Measurements from ENCODE around the gene SOX15.

DNA sequence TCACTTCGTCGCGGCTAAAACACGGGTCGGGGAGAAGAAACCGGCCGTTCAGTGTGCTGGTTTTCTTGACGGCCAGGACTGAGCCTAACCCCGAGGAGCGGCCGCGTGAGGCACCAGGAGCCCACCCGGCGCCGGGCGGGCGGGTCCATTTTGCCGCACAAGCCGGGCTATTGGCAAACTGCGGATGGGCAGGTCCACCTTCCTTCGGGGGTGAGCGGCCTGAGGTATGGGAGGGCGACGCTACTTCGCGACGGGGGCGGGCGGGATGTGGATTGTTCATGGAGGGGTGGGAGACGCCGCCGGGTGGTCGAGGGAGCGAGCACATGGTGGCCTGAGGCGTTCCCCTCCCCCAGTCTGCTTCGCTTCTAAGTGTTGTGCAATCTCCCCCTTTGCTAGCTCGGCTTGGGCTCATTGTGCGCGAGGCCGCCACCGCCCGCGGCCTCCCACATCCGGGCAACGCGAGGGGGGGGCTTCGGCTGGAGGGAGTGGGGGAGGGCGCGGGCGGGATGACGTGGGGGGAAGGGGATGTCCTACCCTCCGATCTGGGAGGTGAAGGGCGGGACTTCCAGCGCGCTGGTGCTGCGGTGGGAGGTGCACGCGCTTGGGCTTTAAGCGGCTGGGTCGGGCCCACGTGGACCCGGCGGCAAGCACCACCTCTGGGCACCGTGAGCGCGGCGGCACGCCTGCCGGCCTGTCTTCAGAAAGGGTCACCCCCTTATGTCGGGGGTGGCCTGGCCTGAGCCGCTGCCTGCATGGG lies 16.4 kb downstream of the SOX15 start:
- TF ChIP-seq, protein P1, sequence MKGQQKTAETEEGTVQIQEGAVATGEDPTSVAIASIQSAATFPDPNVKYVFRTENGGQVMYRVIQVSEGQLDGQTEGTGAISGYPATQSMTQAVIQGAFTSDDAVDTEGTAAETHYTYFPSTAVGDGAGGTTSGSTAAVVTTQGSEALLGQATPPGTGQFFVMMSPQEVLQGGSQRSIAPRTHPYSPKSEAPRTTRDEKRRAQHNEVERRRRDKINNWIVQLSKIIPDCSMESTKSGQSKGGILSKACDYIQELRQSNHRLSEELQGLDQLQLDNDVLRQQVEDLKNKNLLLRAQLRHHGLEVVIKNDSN (IDR thresholded peaks at IDR 0.05; ENCODE audit: borderline replicate concordance, extremely low read length, insufficient read depth, low read depth, low read length) = peak; percentile 38
- TF ChIP-seq, protein P2, sequence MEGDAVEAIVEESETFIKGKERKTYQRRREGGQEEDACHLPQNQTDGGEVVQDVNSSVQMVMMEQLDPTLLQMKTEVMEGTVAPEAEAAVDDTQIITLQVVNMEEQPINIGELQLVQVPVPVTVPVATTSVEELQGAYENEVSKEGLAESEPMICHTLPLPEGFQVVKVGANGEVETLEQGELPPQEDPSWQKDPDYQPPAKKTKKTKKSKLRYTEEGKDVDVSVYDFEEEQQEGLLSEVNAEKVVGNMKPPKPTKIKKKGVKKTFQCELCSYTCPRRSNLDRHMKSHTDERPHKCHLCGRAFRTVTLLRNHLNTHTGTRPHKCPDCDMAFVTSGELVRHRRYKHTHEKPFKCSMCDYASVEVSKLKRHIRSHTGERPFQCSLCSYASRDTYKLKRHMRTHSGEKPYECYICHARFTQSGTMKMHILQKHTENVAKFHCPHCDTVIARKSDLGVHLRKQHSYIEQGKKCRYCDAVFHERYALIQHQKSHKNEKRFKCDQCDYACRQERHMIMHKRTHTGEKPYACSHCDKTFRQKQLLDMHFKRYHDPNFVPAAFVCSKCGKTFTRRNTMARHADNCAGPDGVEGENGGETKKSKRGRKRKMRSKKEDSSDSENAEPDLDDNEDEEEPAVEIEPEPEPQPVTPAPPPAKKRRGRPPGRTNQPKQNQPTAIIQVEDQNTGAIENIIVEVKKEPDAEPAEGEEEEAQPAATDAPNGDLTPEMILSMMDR (IDR thresholded peaks at IDR 0.05 in 2 of 3, conservative IDR thresholded peaks at IDR 0.05 in 1 of 3; ENCODE audit: control insufficient read depth in 2 of 3, extremely low read depth in 1 of 3, insufficient read depth in 1 of 3, low read depth in 3 of 3, low read length in 3 of 3) = no peak
- TF ChIP-seq, protein P3, sequence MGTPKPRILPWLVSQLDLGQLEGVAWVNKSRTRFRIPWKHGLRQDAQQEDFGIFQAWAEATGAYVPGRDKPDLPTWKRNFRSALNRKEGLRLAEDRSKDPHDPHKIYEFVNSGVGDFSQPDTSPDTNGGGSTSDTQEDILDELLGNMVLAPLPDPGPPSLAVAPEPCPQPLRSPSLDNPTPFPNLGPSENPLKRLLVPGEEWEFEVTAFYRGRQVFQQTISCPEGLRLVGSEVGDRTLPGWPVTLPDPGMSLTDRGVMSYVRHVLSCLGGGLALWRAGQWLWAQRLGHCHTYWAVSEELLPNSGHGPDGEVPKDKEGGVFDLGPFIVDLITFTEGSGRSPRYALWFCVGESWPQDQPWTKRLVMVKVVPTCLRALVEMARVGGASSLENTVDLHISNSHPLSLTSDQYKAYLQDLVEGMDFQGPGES (IDR thresholded peaks at IDR 0.05) = no peak
- TF ChIP-seq EED (IDR thresholded peaks at IDR 0.05; ENCODE audit: low read depth) = no peak
- TF ChIP-seq, protein P4, sequence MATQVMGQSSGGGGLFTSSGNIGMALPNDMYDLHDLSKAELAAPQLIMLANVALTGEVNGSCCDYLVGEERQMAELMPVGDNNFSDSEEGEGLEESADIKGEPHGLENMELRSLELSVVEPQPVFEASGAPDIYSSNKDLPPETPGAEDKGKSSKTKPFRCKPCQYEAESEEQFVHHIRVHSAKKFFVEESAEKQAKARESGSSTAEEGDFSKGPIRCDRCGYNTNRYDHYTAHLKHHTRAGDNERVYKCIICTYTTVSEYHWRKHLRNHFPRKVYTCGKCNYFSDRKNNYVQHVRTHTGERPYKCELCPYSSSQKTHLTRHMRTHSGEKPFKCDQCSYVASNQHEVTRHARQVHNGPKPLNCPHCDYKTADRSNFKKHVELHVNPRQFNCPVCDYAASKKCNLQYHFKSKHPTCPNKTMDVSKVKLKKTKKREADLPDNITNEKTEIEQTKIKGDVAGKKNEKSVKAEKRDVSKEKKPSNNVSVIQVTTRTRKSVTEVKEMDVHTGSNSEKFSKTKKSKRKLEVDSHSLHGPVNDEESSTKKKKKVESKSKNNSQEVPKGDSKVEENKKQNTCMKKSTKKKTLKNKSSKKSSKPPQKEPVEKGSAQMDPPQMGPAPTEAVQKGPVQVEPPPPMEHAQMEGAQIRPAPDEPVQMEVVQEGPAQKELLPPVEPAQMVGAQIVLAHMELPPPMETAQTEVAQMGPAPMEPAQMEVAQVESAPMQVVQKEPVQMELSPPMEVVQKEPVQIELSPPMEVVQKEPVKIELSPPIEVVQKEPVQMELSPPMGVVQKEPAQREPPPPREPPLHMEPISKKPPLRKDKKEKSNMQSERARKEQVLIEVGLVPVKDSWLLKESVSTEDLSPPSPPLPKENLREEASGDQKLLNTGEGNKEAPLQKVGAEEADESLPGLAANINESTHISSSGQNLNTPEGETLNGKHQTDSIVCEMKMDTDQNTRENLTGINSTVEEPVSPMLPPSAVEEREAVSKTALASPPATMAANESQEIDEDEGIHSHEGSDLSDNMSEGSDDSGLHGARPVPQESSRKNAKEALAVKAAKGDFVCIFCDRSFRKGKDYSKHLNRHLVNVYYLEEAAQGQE (IDR thresholded peaks at IDR 0.05; ENCODE audit: low read depth, low read length) = no peak
- peak; percentile 59 for TF ChIP-seq YY1 (IDR thresholded peaks at IDR 0.05; ENCODE audit: low read depth, low read length)
- TF ChIP-seq FOS (IDR thresholded peaks at IDR 0.05; ENCODE audit: borderline replicate concordance, extremely low read depth, insufficient read length) = no peak
- peak; percentile 41 to 70; a peak in 3 of 4 replicates for TF ChIP-seq BHLHE40 (IDR thresholded peaks at IDR 0.05; ENCODE audit: borderline replicate concordance in 1 of 2, low read depth in 2 of 2, low read length in 1 of 2)
- TF ChIP-seq, protein P5, sequence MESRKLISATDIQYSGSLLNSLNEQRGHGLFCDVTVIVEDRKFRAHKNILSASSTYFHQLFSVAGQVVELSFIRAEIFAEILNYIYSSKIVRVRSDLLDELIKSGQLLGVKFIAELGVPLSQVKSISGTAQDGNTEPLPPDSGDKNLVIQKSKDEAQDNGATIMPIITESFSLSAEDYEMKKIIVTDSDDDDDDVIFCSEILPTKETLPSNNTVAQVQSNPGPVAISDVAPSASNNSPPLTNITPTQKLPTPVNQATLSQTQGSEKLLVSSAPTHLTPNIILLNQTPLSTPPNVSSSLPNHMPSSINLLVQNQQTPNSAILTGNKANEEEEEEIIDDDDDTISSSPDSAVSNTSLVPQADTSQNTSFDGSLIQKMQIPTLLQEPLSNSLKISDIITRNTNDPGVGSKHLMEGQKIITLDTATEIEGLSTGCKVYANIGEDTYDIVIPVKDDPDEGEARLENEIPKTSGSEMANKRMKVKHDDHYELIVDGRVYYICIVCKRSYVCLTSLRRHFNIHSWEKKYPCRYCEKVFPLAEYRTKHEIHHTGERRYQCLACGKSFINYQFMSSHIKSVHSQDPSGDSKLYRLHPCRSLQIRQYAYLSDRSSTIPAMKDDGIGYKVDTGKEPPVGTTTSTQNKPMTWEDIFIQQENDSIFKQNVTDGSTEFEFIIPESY (IDR thresholded peaks at IDR 0.05) = no peak
- no peak for TF ChIP-seq SPI1 (IDR thresholded peaks at IDR 0.05; ENCODE audit: borderline replicate concordance, insufficient read depth, low read depth, low read length)
